Measurements from ENCODE around the gene KRTAP10-7. TPM values are rescaled to one million over a fixed set of nuclear protein-coding genes. Genes with fewer than 3 reads are reported as not detected.

KRTAP10-7 gene
- total RNA-seq, 1 donor from 2014 or later = not detected

DNA sequence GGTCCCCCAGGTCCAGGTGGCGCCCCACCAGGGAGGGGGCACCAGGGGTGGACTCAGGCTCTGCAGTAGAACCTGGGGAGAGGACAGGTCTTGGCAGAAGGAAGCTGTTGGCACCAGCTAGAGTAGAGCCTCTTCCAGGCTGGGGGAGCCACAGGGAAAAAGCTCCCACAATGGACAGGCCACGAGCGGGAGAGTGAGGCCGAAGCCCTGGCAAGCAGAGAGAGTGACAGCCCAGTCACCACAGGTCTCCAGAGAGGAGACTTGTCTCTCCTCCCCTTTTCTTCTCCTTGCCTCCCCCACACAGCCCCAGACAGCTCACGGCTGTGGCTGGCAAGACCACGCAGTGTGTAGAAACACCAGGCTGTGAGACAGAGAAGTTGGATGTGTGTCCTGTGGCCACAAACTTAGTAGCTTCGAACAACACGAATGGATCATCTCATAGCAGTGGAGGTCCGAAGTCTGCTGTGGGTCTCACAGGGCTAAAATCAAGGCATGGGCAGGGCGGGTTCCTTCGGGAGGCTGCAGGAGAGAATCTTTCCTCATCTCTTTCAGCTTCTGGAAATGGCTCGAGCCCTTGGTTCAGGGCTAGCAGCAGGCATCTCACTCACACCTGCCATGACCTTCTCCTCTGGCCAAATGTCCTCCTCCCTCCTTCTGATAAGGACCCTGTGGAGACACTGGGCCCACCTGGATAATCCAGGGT, 50.7 kb downstream of the KRTAP10-7 start:
- H4K20me1 ChIP-seq (ENCODE audit: low read depth) = no peaks in the 10 kb centered on the region
- H3K79me2 ChIP-seq (ENCODE audit: low read depth) = no peaks in the 10 kb centered on the region
- TF ChIP-seq, protein P1, sequence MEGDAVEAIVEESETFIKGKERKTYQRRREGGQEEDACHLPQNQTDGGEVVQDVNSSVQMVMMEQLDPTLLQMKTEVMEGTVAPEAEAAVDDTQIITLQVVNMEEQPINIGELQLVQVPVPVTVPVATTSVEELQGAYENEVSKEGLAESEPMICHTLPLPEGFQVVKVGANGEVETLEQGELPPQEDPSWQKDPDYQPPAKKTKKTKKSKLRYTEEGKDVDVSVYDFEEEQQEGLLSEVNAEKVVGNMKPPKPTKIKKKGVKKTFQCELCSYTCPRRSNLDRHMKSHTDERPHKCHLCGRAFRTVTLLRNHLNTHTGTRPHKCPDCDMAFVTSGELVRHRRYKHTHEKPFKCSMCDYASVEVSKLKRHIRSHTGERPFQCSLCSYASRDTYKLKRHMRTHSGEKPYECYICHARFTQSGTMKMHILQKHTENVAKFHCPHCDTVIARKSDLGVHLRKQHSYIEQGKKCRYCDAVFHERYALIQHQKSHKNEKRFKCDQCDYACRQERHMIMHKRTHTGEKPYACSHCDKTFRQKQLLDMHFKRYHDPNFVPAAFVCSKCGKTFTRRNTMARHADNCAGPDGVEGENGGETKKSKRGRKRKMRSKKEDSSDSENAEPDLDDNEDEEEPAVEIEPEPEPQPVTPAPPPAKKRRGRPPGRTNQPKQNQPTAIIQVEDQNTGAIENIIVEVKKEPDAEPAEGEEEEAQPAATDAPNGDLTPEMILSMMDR (IDR thresholded peaks at IDR 0.05) = no peak
- TF ChIP-seq EZH2phosphoT487 (IDR thresholded peaks at IDR 0.05) = no peak
- no peak for TF ChIP-seq EZH2 (IDR thresholded peaks at IDR 0.05)
- DNase-seq (ENCODE audit: low spot score) = no peak
- no peaks in the 10 kb centered on the region for H3K9me3 ChIP-seq (ENCODE audit: low read depth)
- peaks cover 14% of the 10 kb centered on the region for H3K4me1 ChIP-seq
- H2AFZ ChIP-seq (replicated peaks) = no peak overlapping the region
- no peaks in the 10 kb centered on the region for H3K36me3 ChIP-seq
- no peak overlapping the region for H3K27ac ChIP-seq
- H3K27me3 ChIP-seq = no peaks in the 10 kb centered on the region
- H3K9ac ChIP-seq = no peak overlapping the region
- no peak overlapping the region for H3K4me2 ChIP-seq
- peaks cover 10% of the 10 kb centered on the region for H3K4me1 Mint-ChIP-seq
- peaks cover 4% of the 10 kb centered on the region for H3K36me3 Mint-ChIP-seq
- no peak overlapping the region for H3K27ac Mint-ChIP-seq
- H3K27me3 Mint-ChIP-seq (ENCODE audit: insufficient read depth, low read depth) = peaks cover 18% of the 10 kb centered on the region
- peaks cover 14% of the 10 kb centered on the region for H3K9me3 Mint-ChIP-seq
- H3F3A ChIP-seq (ENCODE audit: low read depth) = peaks cover 7% of the 10 kb centered on the region
- no peak overlapping the region for H3K4me3 Mint-ChIP-seq
- H3K4me3 ChIP-seq = no peak overlapping the region

Other genes with a start within 250 kb of the KRTAP10-7 start
- gene TRPM2, start 247.0 kb upstream of the KRTAP10-7 start, total RNA-seq (ENCODE audit: low replicate concordance) = 0.28 TPM in 1 of 2 replicates, not detected in the other
- gene LRRC3, start 145.1 kb upstream of the KRTAP10-7 start, total RNA-seq (ENCODE audit: low replicate concordance) = 2.5 and 4.9 TPM in 2 replicates
- gene KRTAP10-1, start 60.4 kb upstream of the KRTAP10-7 start, total RNA-seq (ENCODE audit: low replicate concordance) = not detected in 2 replicates
- not detected in 2 replicates for gene KRTAP10-2, start 49.1 kb upstream of the KRTAP10-7 start, total RNA-seq (ENCODE audit: low replicate concordance)
- gene KRTAP10-3, start 41.8 kb upstream of the KRTAP10-7 start, total RNA-seq (ENCODE audit: low replicate concordance) = not detected in 2 replicates
- gene KRTAP10-4, start 26.9 kb upstream of the KRTAP10-7 start, total RNA-seq (ENCODE audit: low replicate concordance) = not detected in 2 replicates
- gene KRTAP10-5, start 20.0 kb upstream of the KRTAP10-7 start, total RNA-seq (ENCODE audit: low replicate concordance) = not detected in 2 replicates
- gene KRTAP10-6, start 8.1 kb upstream of the KRTAP10-7 start, total RNA-seq (ENCODE audit: low replicate concordance) = not detected in 2 replicates
- gene KRTAP10-8, start 11.5 kb downstream of the KRTAP10-7 start, total RNA-seq (ENCODE audit: low replicate concordance) = not detected in 2 replicates
- gene KRTAP10-9, start 26.5 kb downstream of the KRTAP10-7 start, total RNA-seq (ENCODE audit: low replicate concordance) = not detected in 2 replicates
- not detected in 2 replicates for gene KRTAP10-10, start 36.8 kb downstream of the KRTAP10-7 start, total RNA-seq (ENCODE audit: low replicate concordance)
- not detected in 2 replicates for gene KRTAP10-11, start 45.8 kb downstream of the KRTAP10-7 start, total RNA-seq (ENCODE audit: low replicate concordance)
- gene KRTAP12-4, start 54.1 kb downstream of the KRTAP10-7 start, total RNA-seq (ENCODE audit: low replicate concordance) = not detected in 2 replicates
- not detected in 2 replicates for gene KRTAP12-3, start 57.3 kb downstream of the KRTAP10-7 start, total RNA-seq (ENCODE audit: low replicate concordance)
- not detected in 2 replicates for gene KRTAP12-2, start 66.3 kb downstream of the KRTAP10-7 start, total RNA-seq (ENCODE audit: low replicate concordance)
- not detected in 2 replicates for gene KRTAP12-1, start 81.6 kb downstream of the KRTAP10-7 start, total RNA-seq (ENCODE audit: low replicate concordance)
- not detected in 2 replicates for gene KRTAP10-12, start 96.6 kb downstream of the KRTAP10-7 start, total RNA-seq (ENCODE audit: low replicate concordance)
- gene TSPEAR, start 111.0 kb downstream of the KRTAP10-7 start, total RNA-seq (ENCODE audit: low replicate concordance) = not detected in 2 replicates
- gene UBE2G2, start 201.2 kb downstream of the KRTAP10-7 start, total RNA-seq (ENCODE audit: low replicate concordance) = 76.7 and 83.1 TPM in 2 replicates
- gene SUMO3, start 217.5 kb downstream of the KRTAP10-7 start, total RNA-seq (ENCODE audit: low replicate concordance) = 117 and 135 TPM in 2 replicates